CD4-positive, alpha-beta T cell treated with Interleukin-17A for 1 hour (primary cell): ENCODE data around the gene HGF.
"Not testable (repeated sequence)": the region's sequence is repeated elsewhere in the genome, so short reads cannot be mapped to it uniquely, and the experiment has no call there.

Experiments used
- DNase-seq: peaks from one replicate; pipeline ENCODE4 v3.0.0-alpha.2; 2020

The HGF gene

GRCh38 chr7:81775560-81775959 lies 5.7 kb upstream of the HGF start:
- DNase-seq: no peak

- DNase-seq: no peak
Measured at GRCh38 chr7:81774551-81774950, 4.7 kb upstream of the HGF start.

DNA sequence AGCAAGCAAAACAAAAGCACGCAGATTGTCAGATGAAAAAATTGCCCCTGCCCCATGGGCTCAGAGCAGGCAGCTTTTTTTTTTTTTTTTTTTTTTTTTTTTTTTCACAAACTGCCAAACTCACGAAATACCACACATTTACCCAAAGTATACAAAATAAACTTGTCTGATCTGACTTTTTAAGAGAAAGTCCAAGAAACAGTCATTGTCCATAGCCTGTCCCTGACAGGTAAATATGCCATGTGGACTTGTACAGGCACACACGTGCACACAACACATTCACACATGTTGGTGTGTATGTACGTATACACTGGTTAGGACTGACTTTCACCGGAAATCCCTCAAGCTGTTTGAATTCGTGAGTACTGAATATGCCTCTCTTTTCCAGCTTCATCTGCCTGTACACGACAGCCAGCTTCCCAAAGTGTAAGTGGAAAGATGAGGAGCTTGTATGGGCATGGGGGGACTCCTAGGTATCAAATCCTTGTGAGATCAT lies 929 bp upstream of the HGF start:
- DNase-seq: no peak

GRCh38 chr7:81768951-81769778 lies 682 bp downstream of the HGF start:
- DNase-seq: no peak

DNA sequence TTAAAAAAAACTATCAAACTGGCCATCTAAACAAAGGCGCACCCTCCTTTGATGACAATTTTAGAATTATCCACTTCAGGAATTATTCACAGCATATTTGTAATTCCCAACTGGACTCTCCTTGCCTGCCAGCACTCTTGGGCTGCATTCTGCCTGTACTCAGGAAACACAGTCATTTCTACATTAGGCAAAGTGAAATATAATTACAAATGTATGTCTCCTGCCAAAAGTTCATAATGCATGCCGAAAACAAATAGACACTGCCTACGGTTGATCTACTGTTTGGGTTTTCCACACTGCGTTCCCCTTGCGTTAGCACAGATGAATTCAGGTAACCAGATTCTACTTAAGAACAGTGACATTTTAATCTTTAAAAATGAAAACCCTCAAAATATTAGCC lies 1.9 kb downstream of the HGF start:
- DNase-seq: no peak

- no peak for DNase-seq
Measured at GRCh38 chr7:81761821-81762220, 8.0 kb downstream of the HGF start.

GRCh38 chr7:81761031-81761430 lies 8.8 kb downstream of the HGF start:
- no peak for DNase-seq

GRCh38 chr7:81754918-81755696 lies 14.7 kb downstream of the HGF start:
- DNase-seq: no peak

DNA sequence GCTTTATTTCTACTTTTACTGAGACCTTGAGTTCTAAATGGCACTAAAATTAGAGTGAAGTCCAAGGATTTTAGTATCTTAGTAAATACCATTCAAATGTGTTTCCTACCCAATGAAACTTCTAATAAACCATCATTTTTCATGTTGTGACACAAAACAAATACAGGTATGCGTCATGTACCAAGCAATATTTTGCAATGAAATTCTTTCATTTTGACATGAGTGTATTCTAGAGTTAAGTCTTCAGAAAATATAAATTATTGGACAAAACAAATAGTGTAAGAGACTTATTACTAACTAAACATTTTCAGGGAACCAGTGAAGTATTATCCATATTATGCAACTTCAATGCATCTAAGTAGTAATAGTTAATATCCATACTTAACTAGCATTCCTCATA lies 16.5 kb downstream of the HGF start:
- DNase-seq: no peak

DNA sequence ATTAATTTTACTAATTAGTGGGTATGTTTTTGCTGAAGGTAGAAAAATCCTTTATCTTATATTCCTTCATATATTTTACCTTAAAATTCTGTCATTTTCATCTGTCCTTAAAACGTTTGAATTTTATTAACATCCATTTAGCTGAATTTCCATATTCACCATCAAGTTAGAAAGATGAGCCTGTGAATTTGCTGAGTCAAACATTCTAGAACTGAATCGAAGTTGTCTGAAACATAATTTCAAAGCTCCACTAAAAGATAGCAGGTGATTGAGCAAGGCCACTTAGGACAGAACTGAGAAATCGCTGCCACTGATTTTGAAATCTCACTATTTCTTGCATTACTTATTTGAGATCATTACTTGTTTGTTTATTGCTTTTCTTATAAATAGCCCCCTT lies 17.5 kb downstream of the HGF start:
- DNase-seq: no peak

- no peak for DNase-seq
Measured at GRCh38 chr7:81751619-81752317, 18.1 kb downstream of the HGF start.

DNA sequence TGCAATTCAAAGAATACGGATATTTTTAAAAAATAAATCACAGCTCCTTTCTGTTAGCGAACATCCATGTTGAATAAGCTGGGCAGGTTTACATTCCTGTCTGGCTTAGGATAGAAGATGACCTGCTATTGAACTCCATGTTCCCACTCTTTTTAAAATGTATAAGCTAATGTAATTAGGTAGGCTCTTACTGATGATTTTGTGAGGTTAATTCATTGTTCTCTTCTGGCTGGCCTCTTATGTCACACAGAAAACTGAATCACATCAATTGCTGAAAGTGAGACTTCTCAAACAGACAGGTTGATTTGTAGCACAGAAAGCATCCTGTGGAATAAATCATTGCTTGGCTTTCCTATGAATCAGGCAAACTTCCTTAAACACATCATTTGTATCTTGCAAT lies 24.2 kb downstream of the HGF start:
- no peak for DNase-seq

DNA sequence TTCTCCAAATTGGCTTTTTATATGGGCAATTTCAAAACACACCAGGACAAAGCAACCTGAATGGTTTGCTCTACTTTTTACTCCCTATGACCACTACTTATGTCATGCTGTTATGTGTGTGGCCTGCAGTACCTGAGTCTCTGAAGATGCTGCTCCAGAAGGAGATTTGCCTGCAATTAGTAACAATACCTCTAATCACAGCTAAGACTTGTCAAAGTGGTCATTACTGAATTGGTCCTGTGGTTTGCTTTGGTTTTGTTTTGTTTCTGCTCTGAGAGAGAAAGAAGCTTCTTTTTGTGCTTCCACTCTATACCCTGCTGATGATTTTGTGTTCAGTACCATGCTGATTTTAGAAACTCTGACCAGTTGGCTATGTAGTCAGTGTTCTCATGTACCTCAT lies 25.5 kb downstream of the HGF start:
- DNase-seq: no peak

DNA sequence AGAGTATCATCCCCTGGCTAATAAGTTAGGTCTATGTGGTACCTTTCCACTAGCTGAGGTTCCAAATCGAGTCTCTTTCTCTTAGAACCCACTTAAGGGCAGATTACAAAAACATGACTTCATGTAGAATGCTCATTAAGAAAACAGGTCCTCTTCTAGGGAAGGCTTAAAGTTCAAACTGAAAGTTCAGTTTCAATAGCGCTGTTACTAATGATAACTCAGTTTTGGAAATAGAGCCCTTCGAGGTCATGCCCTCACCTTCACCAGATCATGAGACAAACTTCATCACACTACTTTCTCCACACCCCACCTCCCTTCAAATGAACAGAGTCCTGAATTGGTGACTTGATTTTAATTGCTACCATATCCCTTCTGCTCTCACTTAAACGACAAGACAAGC lies 26.2 kb downstream of the HGF start:
- no peak for DNase-seq

DNA sequence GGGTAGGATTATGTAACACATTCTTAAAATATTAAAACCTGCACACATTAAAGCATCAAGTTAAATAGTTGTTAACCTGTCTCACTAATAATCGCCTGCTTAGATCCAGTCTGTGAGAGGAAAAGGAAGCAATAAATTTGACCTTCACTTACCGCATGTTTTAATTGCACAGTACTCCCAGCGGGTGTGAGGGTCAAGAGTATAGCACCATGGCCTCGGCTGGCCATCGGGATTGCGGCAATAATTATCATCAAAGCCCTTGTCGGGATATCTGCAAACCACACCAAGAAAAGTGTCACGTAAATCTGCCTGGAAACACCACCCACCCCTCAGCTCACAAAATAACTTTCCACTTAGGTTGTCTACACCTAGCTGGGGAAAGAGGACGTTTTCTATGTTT lies 26.6 kb downstream of the HGF start:
- DNase-seq: no peak

GRCh38 chr7:81740403-81740802 lies 29.4 kb downstream of the HGF start:
- no peak for DNase-seq

- no peak for DNase-seq
Measured at GRCh38 chr7:81736091-81736490, 33.8 kb downstream of the HGF start.

DNA sequence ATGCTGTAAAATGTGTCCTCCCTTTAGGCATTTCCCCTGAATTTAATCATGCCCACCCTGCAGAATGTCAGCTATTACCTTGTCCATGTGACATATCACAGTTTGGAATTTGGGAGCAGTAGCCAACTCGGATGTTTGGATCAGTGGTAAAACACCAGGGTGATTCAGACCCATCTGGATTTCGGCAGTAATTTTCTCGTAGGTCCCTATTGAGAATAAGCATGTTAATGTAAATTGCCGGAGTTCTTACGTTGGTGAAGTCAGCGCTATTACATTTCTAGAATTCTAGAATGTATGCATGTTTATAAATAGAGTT lies 44.1 kb downstream of the HGF start:
- no peak for DNase-seq

- DNase-seq: no peak
Measured at GRCh38 chr7:81725003-81725811, 44.6 kb downstream of the HGF start.

DNA sequence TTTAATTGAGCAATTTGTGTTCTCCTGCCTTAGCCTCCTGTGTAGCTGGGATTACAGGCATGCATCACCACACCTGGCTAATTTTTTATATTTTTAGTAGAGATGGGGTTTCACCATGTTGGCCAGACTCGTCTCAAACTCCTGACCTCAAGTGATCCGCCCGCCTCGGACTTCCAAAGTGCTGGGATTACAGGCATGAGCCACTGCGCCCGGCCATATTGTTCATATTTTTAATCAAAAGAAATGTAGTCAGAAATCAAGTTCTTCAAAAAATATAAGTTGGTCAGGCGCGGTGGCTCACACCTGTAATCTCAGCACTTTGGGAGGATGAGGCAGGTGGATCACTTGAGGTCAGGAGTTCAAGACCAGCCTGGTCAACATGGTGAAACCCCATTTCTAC lies 47.6 kb downstream of the HGF start:
- DNase-seq: not testable (repeated sequence)

- DNase-seq: no peak
Measured at GRCh38 chr7:81721437-81721836, 48.4 kb downstream of the HGF start.

DNA sequence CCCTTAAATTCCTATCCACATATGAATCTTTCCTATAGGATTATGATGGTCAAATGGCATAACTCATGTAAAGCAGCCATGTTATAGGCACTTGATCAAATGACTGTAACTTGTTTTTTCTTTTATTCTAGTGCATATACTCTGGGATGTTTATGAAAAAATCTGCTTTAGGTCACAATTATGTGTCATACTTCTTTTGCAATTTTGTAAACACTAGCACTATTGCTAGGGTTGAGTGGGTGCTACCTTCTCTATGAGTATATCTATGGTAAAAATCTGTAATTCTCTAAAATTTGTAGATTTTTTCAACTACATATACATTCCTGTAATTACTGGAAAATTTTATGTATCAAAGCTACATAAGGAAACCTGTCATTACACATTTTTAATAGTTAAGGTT lies 50.0 kb downstream of the HGF start:
- no peak for DNase-seq
